GM23338 (cell line): ENCODE measurements around the gene GPC6.

Source experiments
- CTCF ChIP-seq, 2 experiments: fragments of 200-600 bp in 1 of 2; sonication (generic) in 1 of 2; conservative IDR thresholded peaks; 2 replicates each; pipeline versions ENCODE4 v1.5.1 to v1.6.1; 2016 to 2017; ENCODE audit warnings: antibody characterized with exemption in 2 of 2, low read depth in 2 of 2, mild to moderate bottlenecking in 2 of 2, moderate library complexity in 1 of 2
- EZH2 ChIP-seq: fragments of 200-600 bp; sonication (generic); IDR thresholded peaks from one replicate; pipeline ENCODE4 v1.8.0; 2017; ENCODE audit warnings: antibody characterized with exemption, mild to moderate bottlenecking, low read depth; ENCODE audit not compliant: unreplicated experiment
- EZH2phosphoT487 ChIP-seq: fragments of 200-600 bp; sonication (generic); IDR thresholded peaks from one replicate; pipeline ENCODE4 v1.8.1; 2018; ENCODE audit warnings: antibody characterized with exemption; ENCODE audit not compliant: unreplicated experiment
- JUNB ChIP-seq: IDR thresholded peaks from one replicate; pipeline ENCODE4 v1.6.1; 2016; ENCODE audit warnings: antibody characterized with exemption; ENCODE audit not compliant: unreplicated experiment
- POLR2AphosphoS5 ChIP-seq: IDR thresholded peaks from 2 replicates; pipeline ENCODE4 v1.6.1; 2016; ENCODE audit warnings: antibody characterized with exemption, low read depth
- REST ChIP-seq: IDR thresholded peaks from one replicate; pipeline ENCODE4 v1.6.1; 2018; ENCODE audit warnings: antibody characterized with exemption; ENCODE audit not compliant: unreplicated experiment
- ZNF331 ChIP-seq: fragments of 250-450 bp; sonication (Bioruptor Pico); IDR thresholded peaks from 2 replicates; pipeline ENCODE4 v1.5.0; 2020; ENCODE audit warnings: low read depth, mild to moderate bottlenecking, moderate library complexity

GRCh38 chr13:94196413-94196812 lies 969.8 kb downstream of the GPC6 start:
- TF ChIP-seq CTCF (conservative IDR thresholded peaks at IDR 0.05; ENCODE audit: low read depth in 2 of 2) (no peak), EZH2 (no peak), POLR2AphosphoS5 (no peak), REST (no peak), ZNF331 (CRISPR knock-in tag) (no peak), JUNB (no peak), EZH2phosphoT487 (no peak)
